ENCODE results near the gene SLIT3. TPM values are rescaled to one million over a fixed set of nuclear protein-coding genes. Genes with fewer than 3 reads are reported as not detected.

The SLIT3 gene
- total and polyA plus RNA-seq, 5 donors from 2014 or later = not detected

DNA sequence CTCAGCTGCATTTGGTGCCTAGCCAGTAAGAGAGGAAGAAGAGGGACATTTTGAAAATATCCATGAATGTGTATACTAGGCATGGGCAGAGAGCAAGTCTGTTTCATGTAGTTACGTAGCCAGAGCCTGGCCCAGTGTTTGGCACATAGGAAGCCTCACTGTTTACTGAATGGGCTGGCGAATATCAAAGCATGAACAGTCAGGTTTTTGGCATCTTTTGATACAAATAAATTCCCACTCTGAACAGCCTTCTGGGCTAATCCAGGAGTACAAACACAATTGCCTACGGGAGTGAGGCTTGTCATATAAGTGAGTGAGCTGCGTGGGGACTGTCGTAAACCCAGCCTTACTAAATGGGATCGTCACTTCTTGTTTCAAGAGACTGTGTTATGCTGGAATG is 468.6 kb downstream of the SLIT3 start:
- Mint-ChIP-seq H3K27ac (no peak overlapping the region), H3K4me3 (no peak overlapping the region), H3K36me3 (no peaks in the 10 kb centered on the region), H3K27me3 (no peaks in the 10 kb centered on the region), H3K9me3 (peaks cover 0 to 4% (median 0%) of the 10 kb centered on the region in 7 donors), H3K4me1 (no peaks in the 10 kb centered on the region)
- Histone ChIP-seq H3K36me3 (ENCODE audit: control insufficient read depth, insufficient read depth, low read length) (no peaks in the 10 kb centered on the region), H3K27me3 (ENCODE audit: control insufficient read depth, insufficient read depth, low read length) (no peaks in the 10 kb centered on the region), H3K4me1 (ENCODE audit: control insufficient read depth, insufficient read depth, low read length, poor library complexity, severe bottlenecking) (no peaks in the 10 kb centered on the region), H3K27ac (ENCODE audit: insufficient read depth, low read length, poor library complexity, severe bottlenecking) (no peak overlapping the region), H3K9me3 (ENCODE audit: control insufficient read depth in 2 of 2, low read length in 2 of 2) (no peaks in the 10 kb centered on the region), H3K4me3 (ENCODE audit: low read depth, low read length) (no peak overlapping the region)
- DNase-seq = no peak
- ATAC-seq (ENCODE audit: low read depth in 2 of 2) = no peak

DNA sequence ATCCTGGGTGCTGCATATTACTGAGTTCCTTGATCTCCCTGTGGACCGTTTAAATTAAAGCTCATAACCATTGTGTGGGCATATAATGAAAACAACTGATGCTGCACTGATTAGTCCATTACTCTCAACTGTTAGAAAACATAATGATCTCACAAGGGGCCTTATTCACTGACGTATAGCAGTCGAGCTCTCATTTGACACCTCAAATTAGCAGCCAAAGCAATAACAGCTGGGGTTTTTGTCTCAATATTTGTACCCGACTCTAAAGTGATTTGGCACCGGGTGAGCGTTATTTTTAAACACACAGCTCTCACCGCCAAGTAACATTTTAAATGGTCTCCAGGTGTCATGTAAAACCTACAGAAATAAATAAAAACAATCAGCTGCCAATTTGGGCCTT is 469.6 kb downstream of the SLIT3 start:
- no peak overlapping the region for H3K4me3 ChIP-seq (ENCODE audit: low read depth, low read length)
- H3K27ac ChIP-seq (ENCODE audit: insufficient read depth, low read length, poor library complexity, severe bottlenecking) = no peak overlapping the region
- no peaks in the 10 kb centered on the region for H3K27me3 ChIP-seq (ENCODE audit: control insufficient read depth, insufficient read depth, low read length)
- Mint-ChIP-seq H3K4me1 (no peaks in the 10 kb centered on the region), H3K9me3 (peaks cover 0 to 4% (median 0%) of the 10 kb centered on the region in 7 donors), H3K4me3 (no peak overlapping the region), H3K27me3 (peaks cover 6% of the 10 kb centered on the region), H3K27ac (no peak overlapping the region), H3K36me3 (no peaks in the 10 kb centered on the region)
- DNase-seq = no peak
- no peaks in the 10 kb centered on the region for H3K9me3 ChIP-seq (ENCODE audit: control insufficient read depth in 2 of 2, low read length in 2 of 2)
- no peaks in the 10 kb centered on the region for H3K36me3 ChIP-seq (ENCODE audit: control insufficient read depth, insufficient read depth, low read length)
- ATAC-seq (ENCODE audit: low read depth in 2 of 2) = no peak
- H3K4me1 ChIP-seq (ENCODE audit: control insufficient read depth, insufficient read depth, low read length, poor library complexity, severe bottlenecking) = no peaks in the 10 kb centered on the region

DNA sequence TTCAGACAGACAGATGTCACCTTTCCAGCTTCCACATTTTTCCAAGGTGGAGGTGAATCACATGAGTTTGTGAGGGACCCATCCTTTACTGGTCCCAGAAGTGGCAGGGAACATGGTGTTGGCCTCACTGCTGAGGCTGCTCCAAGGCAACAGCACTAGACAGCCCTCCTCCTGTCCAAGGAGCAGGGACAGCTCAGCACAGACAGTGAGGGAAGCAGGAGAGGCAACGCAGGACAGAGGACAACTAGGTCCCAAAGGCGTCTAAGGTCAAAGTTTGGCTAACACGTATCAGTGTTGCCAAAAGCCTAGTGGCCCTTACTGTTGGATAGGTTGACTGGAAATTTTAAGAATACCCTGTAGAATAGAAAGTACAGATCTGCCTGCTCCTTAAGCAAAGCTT is 470.1 kb downstream of the SLIT3 start:
- DNase-seq (no peak), ATAC-seq (ENCODE audit: low read depth in 2 of 2) (no peak)
- no peak overlapping the region for H3K27ac Mint-ChIP-seq
- H3K36me3 Mint-ChIP-seq = no peaks in the 10 kb centered on the region
- Histone ChIP-seq H3K9me3 (ENCODE audit: control insufficient read depth in 2 of 2, low read length in 2 of 2) (no peaks in the 10 kb centered on the region), H3K27me3 (ENCODE audit: control insufficient read depth, insufficient read depth, low read length) (no peaks in the 10 kb centered on the region), H3K36me3 (ENCODE audit: control insufficient read depth, insufficient read depth, low read length) (no peaks in the 10 kb centered on the region), H3K4me1 (ENCODE audit: control insufficient read depth, insufficient read depth, low read length, poor library complexity, severe bottlenecking) (no peaks in the 10 kb centered on the region), H3K4me3 (ENCODE audit: low read depth, low read length) (no peak overlapping the region), H3K27ac (ENCODE audit: insufficient read depth, low read length, poor library complexity, severe bottlenecking) (no peak overlapping the region)
- no peak overlapping the region for H3K4me3 Mint-ChIP-seq
- no peaks in the 10 kb centered on the region for H3K4me1 Mint-ChIP-seq
- H3K9me3 Mint-ChIP-seq = peaks cover 0 to 4% (median 0%) of the 10 kb centered on the region in 7 donors
- H3K27me3 Mint-ChIP-seq = peaks cover 6% of the 10 kb centered on the region

DNA sequence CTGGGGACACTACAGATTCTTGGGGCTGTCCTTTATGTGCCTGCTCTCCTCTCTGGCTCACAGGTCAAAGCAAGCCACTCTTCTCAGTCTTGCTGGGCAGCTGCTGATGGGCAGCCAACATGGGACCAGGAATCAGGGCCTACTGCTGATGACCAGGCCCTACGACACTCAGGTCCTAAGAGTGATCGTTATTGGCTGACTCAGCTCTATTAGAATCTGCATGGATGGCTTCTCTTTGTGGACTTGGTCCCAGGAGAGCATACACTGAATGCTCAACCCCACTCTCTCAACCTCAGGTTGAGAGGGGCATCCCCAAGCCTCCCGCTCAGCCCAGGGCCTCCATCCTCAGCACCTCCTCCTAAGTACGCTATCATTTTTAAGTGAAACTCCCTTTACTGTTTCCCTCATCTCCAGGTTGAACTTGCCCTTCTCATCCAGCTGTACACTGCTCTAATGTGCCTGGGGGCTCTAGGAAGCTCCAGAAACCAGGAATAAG is 471.0 kb downstream of the SLIT3 start:
- no peaks in the 10 kb centered on the region for H3K27me3 ChIP-seq (ENCODE audit: control insufficient read depth, insufficient read depth, low read length)
- DNase-seq = no peak
- H3K4me1 ChIP-seq (ENCODE audit: control insufficient read depth, insufficient read depth, low read length, poor library complexity, severe bottlenecking) = no peaks in the 10 kb centered on the region
- no peaks in the 10 kb centered on the region for H3K9me3 ChIP-seq (ENCODE audit: control insufficient read depth in 2 of 2, low read length in 2 of 2)
- no peaks in the 10 kb centered on the region for H3K36me3 ChIP-seq (ENCODE audit: control insufficient read depth, insufficient read depth, low read length)
- Mint-ChIP-seq H3K9me3 (peaks cover 0 to 4% (median 0%) of the 10 kb centered on the region in 7 donors), H3K4me3 (no peak overlapping the region), H3K36me3 (no peaks in the 10 kb centered on the region), H3K4me1 (no peaks in the 10 kb centered on the region), H3K27ac (peak overlapping the region in 1 of 3 donors; percentile 76), H3K27me3 (peaks cover 6% of the 10 kb centered on the region)
- no peak overlapping the region for H3K4me3 ChIP-seq (ENCODE audit: low read depth, low read length)
- ATAC-seq (ENCODE audit: low read depth in 2 of 2) = no peak
- no peak overlapping the region for H3K27ac ChIP-seq (ENCODE audit: insufficient read depth, low read length, poor library complexity, severe bottlenecking)

DNA sequence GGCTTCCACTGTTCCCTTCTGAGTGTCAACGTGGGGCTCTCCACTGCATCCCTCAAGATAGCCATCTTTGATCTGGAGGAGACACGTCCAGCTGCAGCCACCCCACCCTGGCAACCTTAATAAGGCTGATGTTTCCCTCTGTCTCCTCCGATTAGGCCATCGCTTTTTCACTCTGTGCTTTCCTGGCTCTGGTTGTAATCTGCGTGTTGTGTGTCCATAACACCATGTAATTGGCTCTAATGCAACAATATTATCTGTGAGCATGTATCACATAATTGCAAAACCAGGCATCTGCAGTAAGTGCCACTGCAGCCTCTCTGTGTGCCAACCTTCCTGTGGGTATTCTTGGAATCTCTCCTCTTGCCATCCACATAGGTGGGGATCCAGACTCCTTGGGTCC is 471.9 kb downstream of the SLIT3 start:
- no peak overlapping the region for H3K4me3 ChIP-seq (ENCODE audit: low read depth, low read length)
- H3K4me3 Mint-ChIP-seq = no peak overlapping the region
- H3K27ac Mint-ChIP-seq = no peak overlapping the region
- peaks cover 6% of the 10 kb centered on the region for H3K27me3 Mint-ChIP-seq
- ATAC-seq (ENCODE audit: low read depth in 2 of 2) (no peak), DNase-seq (no peak)
- H3K27me3 ChIP-seq (ENCODE audit: control insufficient read depth, insufficient read depth, low read length) = no peaks in the 10 kb centered on the region
- H3K27ac ChIP-seq (ENCODE audit: insufficient read depth, low read length, poor library complexity, severe bottlenecking) = no peak overlapping the region
- no peaks in the 10 kb centered on the region for H3K4me1 Mint-ChIP-seq
- peaks cover 0 to 4% (median 0%) of the 10 kb centered on the region in 7 donors for H3K9me3 Mint-ChIP-seq
- no peaks in the 10 kb centered on the region for H3K9me3 ChIP-seq (ENCODE audit: control insufficient read depth in 2 of 2, low read length in 2 of 2)
- H3K36me3 ChIP-seq (ENCODE audit: control insufficient read depth, insufficient read depth, low read length) = no peaks in the 10 kb centered on the region
- no peaks in the 10 kb centered on the region for H3K36me3 Mint-ChIP-seq
- no peaks in the 10 kb centered on the region for H3K4me1 ChIP-seq (ENCODE audit: control insufficient read depth, insufficient read depth, low read length, poor library complexity, severe bottlenecking)

DNA sequence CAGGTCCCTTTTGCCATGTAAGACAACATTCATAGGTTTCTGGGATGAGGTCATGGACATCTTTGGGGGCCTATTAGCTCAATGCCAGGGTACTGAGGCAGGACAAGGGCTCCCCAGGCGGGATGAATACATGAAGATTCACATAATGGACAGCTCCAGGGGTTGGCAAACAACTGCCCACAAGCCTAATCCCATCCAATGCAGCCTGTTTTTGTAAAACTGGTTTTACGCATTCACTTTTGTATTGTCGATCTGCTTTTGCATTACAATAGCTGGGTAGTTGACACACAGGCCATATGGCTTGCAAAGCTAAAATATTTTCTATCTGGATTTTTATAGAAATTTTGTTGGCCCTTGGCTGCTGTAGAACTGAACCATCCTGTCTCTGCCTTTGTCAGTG is 473.3 kb downstream of the SLIT3 start:
- Mint-ChIP-seq H3K9me3 (peaks cover 0 to 4% (median 0%) of the 10 kb centered on the region in 7 donors), H3K36me3 (no peaks in the 10 kb centered on the region)

DNA sequence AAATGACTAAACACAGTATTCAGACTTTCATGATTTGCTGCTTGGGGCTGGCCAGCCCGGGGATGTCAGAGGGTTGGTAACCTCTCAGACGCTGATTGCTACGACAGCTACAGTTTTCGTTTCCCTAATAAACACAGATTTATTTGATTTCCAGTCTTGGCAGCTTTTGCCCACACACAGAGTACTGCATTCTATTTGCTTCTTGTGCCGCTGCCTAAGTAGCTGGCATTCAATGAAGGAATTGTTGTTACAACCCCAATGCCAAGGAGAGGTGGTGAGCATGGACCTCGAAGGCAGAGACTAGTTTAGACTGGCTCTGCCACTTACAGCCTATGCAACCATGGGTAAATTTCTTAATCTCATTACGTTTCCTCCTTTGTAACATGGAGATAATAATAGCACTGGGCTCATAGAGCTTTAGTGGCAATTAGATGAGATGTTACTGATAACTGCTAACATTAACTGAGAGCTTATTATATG is 474.7 kb downstream of the SLIT3 start:
- DNase-seq (no peak), ATAC-seq (ENCODE audit: low read depth in 2 of 2) (no peak)
- no peaks in the 10 kb centered on the region for H3K9me3 ChIP-seq (ENCODE audit: control insufficient read depth in 2 of 2, low read length in 2 of 2)

More for the DNA sequence above, 473.3 kb downstream of the SLIT3 start:
- no peaks in the 10 kb centered on the region for H3K4me1 Mint-ChIP-seq
- no peak overlapping the region for H3K27ac Mint-ChIP-seq
- H3K36me3 ChIP-seq (ENCODE audit: control insufficient read depth, insufficient read depth, low read length) = no peaks in the 10 kb centered on the region
- H3K27me3 ChIP-seq (ENCODE audit: control insufficient read depth, insufficient read depth, low read length) = no peaks in the 10 kb centered on the region
- ATAC-seq (ENCODE audit: low read depth in 2 of 2) = no peak
- H3K27me3 Mint-ChIP-seq = peaks cover 6% of the 10 kb centered on the region
- DNase-seq = no peak
- no peak overlapping the region for H3K27ac ChIP-seq (ENCODE audit: insufficient read depth, low read length, poor library complexity, severe bottlenecking)
- H3K9me3 ChIP-seq (ENCODE audit: control insufficient read depth in 2 of 2, low read length in 2 of 2) = no peaks in the 10 kb centered on the region
- H3K4me3 ChIP-seq (ENCODE audit: low read depth, low read length) = no peak overlapping the region
- H3K4me1 ChIP-seq (ENCODE audit: control insufficient read depth, insufficient read depth, low read length, poor library complexity, severe bottlenecking) = no peaks in the 10 kb centered on the region
- H3K4me3 Mint-ChIP-seq = no peak overlapping the region

DNA sequence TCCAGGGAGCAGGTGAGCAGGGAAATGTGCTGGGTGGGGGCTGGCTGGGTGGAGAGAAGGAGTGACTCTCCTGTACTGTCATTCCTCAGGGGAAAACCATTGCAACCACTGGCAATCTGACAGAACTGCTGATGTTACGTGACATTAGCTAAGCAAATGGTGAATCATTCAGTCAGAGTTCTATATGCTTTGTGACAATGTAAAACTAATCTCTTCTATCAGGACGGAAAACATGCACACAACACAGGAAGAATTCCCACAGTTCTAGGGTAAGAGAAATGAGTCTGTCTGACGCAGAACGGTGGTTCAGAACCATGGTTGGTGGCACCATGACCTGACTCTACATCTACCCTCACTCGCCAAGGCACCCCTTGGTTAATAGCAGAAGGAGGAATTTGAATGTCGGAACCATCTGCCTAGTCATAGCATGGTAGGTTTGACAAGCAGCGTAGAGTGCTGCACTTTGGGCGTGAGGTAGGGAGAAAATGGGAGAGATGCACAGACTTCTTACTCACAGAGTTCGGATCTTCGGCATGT is 478.1 kb downstream of the SLIT3 start:
- DNase-seq (no peak), ATAC-seq (ENCODE audit: low read depth in 2 of 2) (peak in 1 of 2 donors; percentile 28)
- Mint-ChIP-seq H3K27ac (no peak overlapping the region), H3K9me3 (no peaks in the 10 kb centered on the region), H3K36me3 (no peaks in the 10 kb centered on the region), H3K27me3 (peaks cover 6% of the 10 kb centered on the region), H3K4me3 (no peak overlapping the region), H3K4me1 (no peaks in the 10 kb centered on the region)
- no peak overlapping the region for H3K4me3 ChIP-seq (ENCODE audit: low read depth, low read length)
- no peaks in the 10 kb centered on the region for H3K36me3 ChIP-seq (ENCODE audit: control insufficient read depth, insufficient read depth, low read length)
- H3K27ac ChIP-seq (ENCODE audit: insufficient read depth, low read length, poor library complexity, severe bottlenecking) = no peak overlapping the region
- no peaks in the 10 kb centered on the region for H3K27me3 ChIP-seq (ENCODE audit: control insufficient read depth, insufficient read depth, low read length)
- no peaks in the 10 kb centered on the region for H3K9me3 ChIP-seq (ENCODE audit: control insufficient read depth in 2 of 2, low read length in 2 of 2)
- H3K4me1 ChIP-seq (ENCODE audit: control insufficient read depth, insufficient read depth, low read length, poor library complexity, severe bottlenecking) = no peaks in the 10 kb centered on the region

More for the DNA sequence above, 474.7 kb downstream of the SLIT3 start:
- H3K27ac ChIP-seq (ENCODE audit: insufficient read depth, low read length, poor library complexity, severe bottlenecking) = no peak overlapping the region
- Mint-ChIP-seq H3K36me3 (no peaks in the 10 kb centered on the region), H3K27ac (no peak overlapping the region), H3K27me3 (peaks cover 6% of the 10 kb centered on the region), H3K9me3 (peaks cover 0 to 4% (median 0%) of the 10 kb centered on the region in 7 donors), H3K4me3 (no peak overlapping the region), H3K4me1 (no peaks in the 10 kb centered on the region)
- H3K4me3 ChIP-seq (ENCODE audit: low read depth, low read length) = no peak overlapping the region
- no peaks in the 10 kb centered on the region for H3K36me3 ChIP-seq (ENCODE audit: control insufficient read depth, insufficient read depth, low read length)
- no peaks in the 10 kb centered on the region for H3K4me1 ChIP-seq (ENCODE audit: control insufficient read depth, insufficient read depth, low read length, poor library complexity, severe bottlenecking)
- no peaks in the 10 kb centered on the region for H3K27me3 ChIP-seq (ENCODE audit: control insufficient read depth, insufficient read depth, low read length)

All from CD4-positive, CD25-positive, alpha-beta regulatory T cell (primary cell).